ENCODE measurements around the gene PLCB2. TPM values are rescaled to one million over a fixed set of nuclear protein-coding genes. Genes with fewer than 3 reads are reported as not detected.

The PLCB2 gene
- total RNA-seq, 4 donors from 2014 or later = 1.5 to 13.5 (median 8.8) TPM

GRCh38 chr15:40251486-40252140 is 56.1 kb downstream of the PLCB2 start:
- peaks cover 0 to 23% (median 13%) of the 10 kb centered on the region in 3 donors for H3K4me1 ChIP-seq
- TF ChIP-seq POLR2A (IDR thresholded peaks at IDR 0.05) (no peak), CTCF (IDR thresholded peaks at IDR 0.05) (no peak), POLR2AphosphoS5 (IDR thresholded peaks at IDR 0.05) (no peak), EP300 (IDR thresholded peaks at IDR 0.05) (no peak)
- no peaks in the 10 kb centered on the region for H3K9me3 ChIP-seq
- peaks cover 17% of the 10 kb centered on the region for H3K27me3 ChIP-seq
- H3K4me3 ChIP-seq = no peak overlapping the region
- no peaks in the 10 kb centered on the region for H3K36me3 ChIP-seq
- ATAC-seq = no peak
- no peak overlapping the region for H3K27ac ChIP-seq
- no CpG with 5 or more reads among the region's 10 CpGs for WGBS, 2 donors (ENCODE audit: low coverage in 1 of 2)

- peaks cover 17% of the 10 kb centered on the region for H3K27me3 ChIP-seq
- H3K36me3 ChIP-seq = no peaks in the 10 kb centered on the region
- H3K4me1 ChIP-seq = peaks cover 0 to 23% (median 13%) of the 10 kb centered on the region in 3 donors
- H3K9me3 ChIP-seq = no peaks in the 10 kb centered on the region
- H3K4me3 ChIP-seq = no peak overlapping the region
- no peak for ATAC-seq
- no peak overlapping the region for H3K27ac ChIP-seq
- WGBS, 2 donors (ENCODE audit: low coverage in 1 of 2) = 84 to 96% methylated on average over 4 to 10 of the region's 13 CpGs
- TF ChIP-seq EP300 (IDR thresholded peaks at IDR 0.05) (no peak), CTCF (IDR thresholded peaks at IDR 0.05) (no peak), POLR2A (IDR thresholded peaks at IDR 0.05) (no peak), POLR2AphosphoS5 (IDR thresholded peaks at IDR 0.05) (no peak)
Measured at GRCh38 chr15:40250771-40251483, 56.8 kb downstream of the PLCB2 start.

GRCh38 chr15:40250304-40250656 is 57.5 kb downstream of the PLCB2 start:
- no peak for TF ChIP-seq POLR2A (IDR thresholded peaks at IDR 0.05)
- no peak for TF ChIP-seq CTCF (IDR thresholded peaks at IDR 0.05)
- TF ChIP-seq EP300 (IDR thresholded peaks at IDR 0.05) = no peak
- TF ChIP-seq POLR2AphosphoS5 (IDR thresholded peaks at IDR 0.05) = no peak
- Histone ChIP-seq H3K4me1 (peaks cover 0 to 23% (median 13%) of the 10 kb centered on the region in 3 donors), H3K27me3 (peaks cover 17% of the 10 kb centered on the region), H3K27ac (no peak overlapping the region), H3K36me3 (no peaks in the 10 kb centered on the region), H3K4me3 (no peak overlapping the region), H3K9me3 (no peaks in the 10 kb centered on the region)
- 90 to 100% methylated on average over 1 to 2 of the region's 8 CpGs for WGBS, 2 donors (ENCODE audit: low coverage in 1 of 2)
- ATAC-seq = no peak

- Histone ChIP-seq H3K4me3 (no peak overlapping the region), H3K4me1 (peaks cover 0 to 23% (median 13%) of the 10 kb centered on the region in 3 donors), H3K9me3 (no peaks in the 10 kb centered on the region), H3K27me3 (peaks cover 17% of the 10 kb centered on the region), H3K36me3 (no peaks in the 10 kb centered on the region), H3K27ac (no peak overlapping the region)
- WGBS, 2 donors (ENCODE audit: low coverage in 1 of 2) = 70 to 80% methylated on average over 2 to 7 of the region's 11 CpGs
- no peak for ATAC-seq
- TF ChIP-seq POLR2A (IDR thresholded peaks at IDR 0.05) (no peak), EP300 (IDR thresholded peaks at IDR 0.05) (no peak), POLR2AphosphoS5 (IDR thresholded peaks at IDR 0.05) (no peak), CTCF (IDR thresholded peaks at IDR 0.05) (no peak)
Measured at GRCh38 chr15:40249477-40250303, 58.0 kb downstream of the PLCB2 start.

Measured in gastroesophageal sphincter (tissue), 4 donors.